Mucosa of descending colon (tissue), 3 donors: Measurements from ENCODE around the gene TIPIN. TPM values are rescaled to one million over a fixed set of nuclear protein-coding genes. Genes with fewer than 3 reads are reported as not detected.

Source experiments
- ATAC-seq: fragments of 200-7000 bp; cut with Tn5 transposase; one replicate; pipeline ENCODE4 v1.9.1; 2020; ENCODE audit warnings: mild to moderate bottlenecking, moderate library complexity
- DNase-seq, 3 donors: peaks; one replicate each; pipeline ENCODE4 v3.0.0-alpha.2; 2020
- H3K36me3 ChIP-seq: fragments of 200-600 bp; one replicate; pipeline ENCODE4 v1.8.0; 2021; ENCODE audit warnings: low read depth, mild to moderate bottlenecking
- H3K4me1 ChIP-seq: fragments of 200-600 bp; one replicate; pipeline ENCODE4 v1.8.0; 2021; ENCODE audit warnings: low read depth, mild to moderate bottlenecking
- H3K4me3 ChIP-seq: fragments of 200-600 bp; one replicate; pipeline ENCODE4 v1.8.0; 2021; ENCODE audit warnings: mild to moderate bottlenecking
- H3K9me3 ChIP-seq: fragments of 200-600 bp; one replicate; pipeline ENCODE4 v1.8.0; 2021; ENCODE audit warnings: mild to moderate bottlenecking
- intact Hi-C, 2 donors: fragments of 100-400 bp; cut with DNase I in 1 of 2; cut with micrococcal nuclease in 1 of 2; formaldehyde crosslinking; loops; one replicate each; pipeline versions ENCODE4 v1.11.0 to v1.11.1; 2022; cut with DNase I, micrococcal nuclease
- long read RNA-seq, 2 donors: library from polyadenylated mRNA; unstranded; transcript quantifications; one replicate each; pipeline ENCODE4 v2.0.0, GENCODE V29; 2019 to 2021
- total RNA-seq, 3 donors: library from RNA; stranded (reverse); fragmentation: NEBNext Ultra II Directional in 2 of 3; extraction: Animal tissue kit (Norgen Biotek cat#: 25700) in 2 of 3; gene quantifications; one replicate each; pipeline versions ENCODE4 v1.2.1 to v1.2.4, GENCODE V29; 2021 to 2023
- TF ChIP-seq, protein P1 (sequence below): fragments of 200-600 bp; IDR thresholded peaks from one replicate; pipeline ENCODE4 v1.8.0; 2022; ENCODE audit warnings: antibody characterized with exemption, mild to moderate bottlenecking
- donor health status: DM: no; HTN: no; CAD: no; lungs with moderate emphysema.
- donor health status: DM: no; HTN: no; CAD: no.
- donor health status: DM: no; HTN: yes; CAD: no.

Gene TIPIN, protein sequence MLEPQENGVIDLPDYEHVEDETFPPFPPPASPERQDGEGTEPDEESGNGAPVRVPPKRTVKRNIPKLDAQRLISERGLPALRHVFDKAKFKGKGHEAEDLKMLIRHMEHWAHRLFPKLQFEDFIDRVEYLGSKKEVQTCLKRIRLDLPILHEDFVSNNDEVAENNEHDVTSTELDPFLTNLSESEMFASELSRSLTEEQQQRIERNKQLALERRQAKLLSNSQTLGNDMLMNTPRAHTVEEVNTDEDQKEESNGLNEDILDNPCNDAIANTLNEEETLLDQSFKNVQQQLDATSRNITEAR
- total RNA-seq = 1 to 10 TPM; 5.8 to 7.0 (median 5.9) TPM
- long read RNA-seq, donor 1, partial matches to known transcripts = 0 of 3 reads
- long read RNA-seq, donor 1, other reads (novel, unspliced or antisense) = 2 of 3 reads
- long read RNA-seq, donor 2, partial matches to known transcripts = 1 of 3 reads
- long read RNA-seq, donor 2, other reads (novel, unspliced or antisense) = 1 of 3 reads

- Histone ChIP-seq H3K9me3 (no peaks in the 10 kb centered on the region), H3K4me3 (peak within 1 kb of the TSS; percentile 20), H3K36me3 (no peaks in the 10 kb centered on the region), H3K4me1 (no peaks in the 10 kb centered on the region)
- intact Hi-C loops = no loop called here
- DNase-seq = peak; percentile 98
- peak; percentile 97 for ATAC-seq
- TF ChIP-seq, protein P1, sequence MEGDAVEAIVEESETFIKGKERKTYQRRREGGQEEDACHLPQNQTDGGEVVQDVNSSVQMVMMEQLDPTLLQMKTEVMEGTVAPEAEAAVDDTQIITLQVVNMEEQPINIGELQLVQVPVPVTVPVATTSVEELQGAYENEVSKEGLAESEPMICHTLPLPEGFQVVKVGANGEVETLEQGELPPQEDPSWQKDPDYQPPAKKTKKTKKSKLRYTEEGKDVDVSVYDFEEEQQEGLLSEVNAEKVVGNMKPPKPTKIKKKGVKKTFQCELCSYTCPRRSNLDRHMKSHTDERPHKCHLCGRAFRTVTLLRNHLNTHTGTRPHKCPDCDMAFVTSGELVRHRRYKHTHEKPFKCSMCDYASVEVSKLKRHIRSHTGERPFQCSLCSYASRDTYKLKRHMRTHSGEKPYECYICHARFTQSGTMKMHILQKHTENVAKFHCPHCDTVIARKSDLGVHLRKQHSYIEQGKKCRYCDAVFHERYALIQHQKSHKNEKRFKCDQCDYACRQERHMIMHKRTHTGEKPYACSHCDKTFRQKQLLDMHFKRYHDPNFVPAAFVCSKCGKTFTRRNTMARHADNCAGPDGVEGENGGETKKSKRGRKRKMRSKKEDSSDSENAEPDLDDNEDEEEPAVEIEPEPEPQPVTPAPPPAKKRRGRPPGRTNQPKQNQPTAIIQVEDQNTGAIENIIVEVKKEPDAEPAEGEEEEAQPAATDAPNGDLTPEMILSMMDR = no peak
Observed at GRCh38 chr15:66356359-66357236, at the start of gene TIPIN. Gene TIPIN (minus strand): TSS chr15:66356685. CDS start chr15:66352947, 3,738 bp downstream.

DNA sequence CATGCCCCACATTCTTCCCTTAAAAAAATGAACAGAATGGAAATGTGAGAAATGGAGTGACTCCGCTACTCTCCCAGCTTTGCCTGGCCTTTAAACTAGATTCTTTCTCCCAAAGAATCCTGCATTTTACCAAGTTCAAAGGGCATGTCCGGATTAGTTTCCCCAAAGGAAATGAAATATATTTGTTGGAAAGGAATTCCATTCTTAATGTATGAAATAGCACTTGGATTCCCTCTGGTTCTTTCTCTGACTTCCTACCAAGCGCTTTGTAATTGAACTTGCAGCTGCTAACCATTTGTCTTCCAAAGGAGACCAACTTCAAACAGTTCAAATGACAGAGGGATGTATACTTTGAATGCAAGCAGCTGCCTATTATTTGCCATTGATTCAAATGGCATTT lies 49.1 kb upstream of the TIPIN start:
- DNase-seq (no peak), ATAC-seq (no peak)
- no peak overlapping the region for H3K4me3 ChIP-seq
- H3K4me1 ChIP-seq = no peaks in the 10 kb centered on the region
- TF ChIP-seq, protein P1 = no peak
- intact Hi-C loops = no loop called here
- H3K9me3 ChIP-seq = no peaks in the 10 kb centered on the region
- H3K36me3 ChIP-seq = no peaks in the 10 kb centered on the region

GRCh38 chr15:66405007-66405406 lies 48.5 kb upstream of the TIPIN start:
- Histone ChIP-seq H3K4me3 (no peak overlapping the region), H3K36me3 (no peaks in the 10 kb centered on the region), H3K9me3 (no peaks in the 10 kb centered on the region), H3K4me1 (no peaks in the 10 kb centered on the region)
- intact Hi-C loops = no loop called here
- DNase-seq (no peak), ATAC-seq (no peak)
- TF ChIP-seq, protein P1 = no peak

DNA sequence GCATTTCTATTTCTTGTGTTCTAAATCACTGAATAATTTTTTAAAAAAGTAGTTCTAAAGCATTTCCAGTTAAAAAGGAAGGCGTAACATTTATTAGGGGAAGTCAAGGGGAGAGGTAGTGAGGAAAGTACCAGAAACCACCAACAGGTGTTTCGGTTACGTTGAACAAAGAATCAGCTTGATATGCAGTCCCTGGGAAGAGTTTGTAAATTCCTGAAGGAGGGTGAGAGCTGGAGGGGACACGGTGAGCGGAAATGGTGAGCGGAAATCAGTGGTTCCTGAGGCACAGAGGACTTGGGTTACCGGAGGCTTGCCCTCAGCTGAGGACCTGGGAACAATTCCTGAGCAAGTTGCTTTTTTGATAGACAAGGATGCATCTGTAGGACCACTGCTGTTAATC lies 48.0 kb upstream of the TIPIN start:
- TF ChIP-seq, protein P1 = no peak
- ATAC-seq = no peak
- Histone ChIP-seq H3K4me1 (no peaks in the 10 kb centered on the region), H3K36me3 (no peaks in the 10 kb centered on the region), H3K4me3 (no peak overlapping the region), H3K9me3 (no peaks in the 10 kb centered on the region)
- intact Hi-C loops = no loop called here
- no peak for DNase-seq

- ATAC-seq (no peak), DNase-seq (no peak)
- H3K4me1 ChIP-seq = no peaks in the 10 kb centered on the region
Observed at GRCh38 chr15:66404122-66404521, 47.6 kb upstream of the TIPIN start.

More at GRCh38 chr15:66404122-66404521, 47.6 kb upstream of the TIPIN start:
- Histone ChIP-seq H3K4me3 (no peak overlapping the region), H3K36me3 (no peaks in the 10 kb centered on the region), H3K9me3 (no peaks in the 10 kb centered on the region)
- TF ChIP-seq, protein P1 = no peak
- intact Hi-C loops = no loop called here
